Activated B cell treated with CpG ODN at 0.5 μM for 24 hours (primary cell): ENCODE measurements around the gene SMAD4. TPM values are rescaled to one million over a fixed set of nuclear protein-coding genes. Genes with fewer than 3 reads are reported as not detected.

Experiments used
- ATAC-seq: fragments of 200-7000 bp; cut with Tn5 transposase; one replicate; pipeline ENCODE4 v1.10.0; 2021; ENCODE audit warnings: low read depth, mild to moderate bottlenecking, moderate library complexity
- CTCF ChIA-PET: fragments of 350-600 bp; sonication (Branson Sonifier 250); formaldehyde crosslinking; loops from one replicate; lab custom pipeline; 2021; ENCODE audit warnings: antibody characterized with exemption; lab: Charles Lee
- POLR2A ChIA-PET: fragments of 350-600 bp; sonication (Branson Sonifier 250); formaldehyde crosslinking; loops from one replicate; lab custom pipeline; 2021; ENCODE audit warnings: antibody characterized with exemption; lab: Charles Lee
- DNase-seq: peaks from one replicate; pipeline ENCODE4 v3.0.0; 2022
- H3K27ac Mint-ChIP-seq: one replicate; pipeline ENCODE4 v1.8.0; 2020; ENCODE audit warnings: mixed read lengths
- H3K27me3 Mint-ChIP-seq: one replicate; pipeline ENCODE4 v1.8.0; 2021; ENCODE audit warnings: mixed read lengths
- H3K36me3 Mint-ChIP-seq: one replicate; pipeline ENCODE4 v1.8.0; 2021; ENCODE audit warnings: low read depth, mixed read lengths
- H3K4me1 Mint-ChIP-seq: one replicate; pipeline ENCODE4 v1.8.0; 2021; ENCODE audit warnings: mixed read lengths
- H3K4me3 Mint-ChIP-seq: one replicate; pipeline ENCODE4 v1.8.0; 2020; ENCODE audit warnings: mild to moderate bottlenecking, mixed read lengths
- H3K9me3 Mint-ChIP-seq: one replicate; pipeline ENCODE4 v1.8.0; 2020; ENCODE audit warnings: mixed read lengths
- intact Hi-C: fragments of 100-400 bp; cut with micrococcal nuclease; formaldehyde crosslinking; loops from one replicate; pipeline ENCODE4 v1.15.1; 2024
- total RNA-seq: library from RNA; stranded (reverse); gene quantifications from 2 replicates; pipeline ENCODE4 v1.2.3, GENCODE V29; 2022
- TF ChIP-seq, protein P1 (sequence below): fragments of 200-600 bp; IDR thresholded peaks from one replicate; pipeline ENCODE4 v1.8.0; 2022; ENCODE audit warnings: antibody characterized with exemption, mild to moderate bottlenecking

Gene SMAD4
- 83.8 and 94.9 TPM in 2 replicates for total RNA-seq

DNA sequence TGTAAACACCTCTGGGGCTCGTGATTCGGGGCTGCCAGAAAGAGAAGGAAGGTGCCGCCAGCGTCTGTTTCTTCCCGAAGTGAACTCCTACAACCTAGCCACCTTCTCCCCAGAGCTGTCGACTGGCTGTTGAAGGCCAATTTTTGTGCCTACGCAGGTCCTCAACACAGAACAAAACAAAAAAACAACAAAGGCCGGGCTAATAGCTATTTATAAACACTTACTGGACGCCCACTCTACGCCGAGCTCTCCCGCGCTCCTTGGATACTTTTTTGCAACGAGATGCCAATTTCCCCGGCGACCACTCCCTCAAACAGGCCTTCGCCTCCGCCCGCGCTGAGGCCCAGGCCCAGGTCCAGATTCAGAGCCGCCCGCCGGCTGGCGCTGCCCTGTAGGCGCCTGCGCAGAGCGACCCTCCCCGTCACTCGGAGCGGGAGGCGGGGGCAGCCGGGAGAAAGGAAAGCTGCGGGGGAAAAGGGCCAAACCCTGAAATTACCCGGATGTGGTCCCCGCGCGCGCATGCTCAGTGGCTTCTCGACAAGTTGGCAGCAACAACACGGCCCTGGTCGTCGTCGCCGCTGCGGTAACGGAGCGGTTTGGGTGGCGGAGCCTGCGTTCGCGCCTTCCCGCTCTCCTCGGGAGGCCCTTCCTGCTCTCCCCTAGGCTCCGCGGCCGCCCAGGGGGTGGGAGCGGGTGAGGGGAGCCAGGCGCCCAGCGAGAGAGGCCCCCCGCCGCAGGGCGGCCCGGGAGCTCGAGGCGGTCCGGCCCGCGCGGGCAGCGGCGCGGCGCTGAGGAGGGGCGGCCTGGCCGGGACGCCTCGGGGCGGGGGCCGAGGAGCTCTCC, at the start of gene SMAD4:
TSS of gene SMAD4 (plus strand) at position 520 of the 843 bp plus-strand sequence. CDS start 16,834 bp downstream, outside the sequence.
- Mint-ChIP-seq H3K36me3 (peaks cover 26% of the 10 kb centered on the region), H3K27me3 (no peaks in the 10 kb centered on the region), H3K27ac (peak within 1 kb of the TSS; percentile 96), H3K4me1 (peaks cover 57% of the 10 kb centered on the region), H3K4me3 (peak within 1 kb of the TSS; percentile 96), H3K9me3 (no peaks in the 10 kb centered on the region)
- ATAC-seq, result peak; percentile 85
- intact Hi-C loops, result loop anchor here (1.0 to 5.0 kb wide), 6 partner anchors 42 to 1543 kb away; partner anchors contain the start of genes C18orf32, ELAC1 and MRO
- TF ChIP-seq, protein P1, sequence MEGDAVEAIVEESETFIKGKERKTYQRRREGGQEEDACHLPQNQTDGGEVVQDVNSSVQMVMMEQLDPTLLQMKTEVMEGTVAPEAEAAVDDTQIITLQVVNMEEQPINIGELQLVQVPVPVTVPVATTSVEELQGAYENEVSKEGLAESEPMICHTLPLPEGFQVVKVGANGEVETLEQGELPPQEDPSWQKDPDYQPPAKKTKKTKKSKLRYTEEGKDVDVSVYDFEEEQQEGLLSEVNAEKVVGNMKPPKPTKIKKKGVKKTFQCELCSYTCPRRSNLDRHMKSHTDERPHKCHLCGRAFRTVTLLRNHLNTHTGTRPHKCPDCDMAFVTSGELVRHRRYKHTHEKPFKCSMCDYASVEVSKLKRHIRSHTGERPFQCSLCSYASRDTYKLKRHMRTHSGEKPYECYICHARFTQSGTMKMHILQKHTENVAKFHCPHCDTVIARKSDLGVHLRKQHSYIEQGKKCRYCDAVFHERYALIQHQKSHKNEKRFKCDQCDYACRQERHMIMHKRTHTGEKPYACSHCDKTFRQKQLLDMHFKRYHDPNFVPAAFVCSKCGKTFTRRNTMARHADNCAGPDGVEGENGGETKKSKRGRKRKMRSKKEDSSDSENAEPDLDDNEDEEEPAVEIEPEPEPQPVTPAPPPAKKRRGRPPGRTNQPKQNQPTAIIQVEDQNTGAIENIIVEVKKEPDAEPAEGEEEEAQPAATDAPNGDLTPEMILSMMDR, result no peak
- DNase-seq, result peak; percentile 98
- POLR2A ChIA-PET, result interaction anchor here (0.8 to 4.1 kb wide), 18 partner anchors 10 to 748 kb away, joined by 3 to 62 read pairs (median 5); partner anchors contain the start of genes ELAC1, ME2 and MEX3C
- CTCF ChIA-PET, result interaction anchor here (1.4 to 2.4 kb wide), 3 partner anchors 21 to 210 kb away, joined by 4 to 7 read pairs (median 7); partner anchors contain the start of gene MRO

DNA sequence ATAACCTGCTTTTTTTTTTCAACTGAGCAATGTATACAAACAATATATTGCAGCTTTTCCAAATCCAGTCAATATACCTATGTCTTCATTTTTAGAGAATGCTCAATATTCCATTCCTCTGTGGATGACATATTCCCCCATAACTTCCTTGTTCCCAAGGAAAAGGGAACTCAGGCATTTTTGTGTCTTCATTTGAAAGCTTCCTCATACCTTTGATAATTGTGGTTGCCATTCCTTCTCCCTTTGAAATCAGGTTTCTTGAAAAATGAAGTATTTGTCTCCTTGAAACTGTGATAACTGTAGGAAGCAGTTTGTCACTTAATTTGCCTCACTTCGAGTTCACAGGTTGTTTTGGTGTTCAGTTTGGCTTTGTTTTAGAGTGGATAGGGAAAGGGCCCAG, 48.6 kb upstream of the SMAD4 start:
- ChIA-PET CTCF (no interaction called here), POLR2A (interaction anchor here (0.8 kb wide), 1 partner anchor 16 kb away, joined by 8 read pairs; no protein-coding TSS in a partner anchor)
- ATAC-seq (no peak), DNase-seq (no peak)
- H3K4me3 Mint-ChIP-seq, result no peak overlapping the region
- H3K27me3 Mint-ChIP-seq, result no peaks in the 10 kb centered on the region
- intact Hi-C loops, result no loop called here
- peaks cover 5% of the 10 kb centered on the region for H3K9me3 Mint-ChIP-seq
- no peak overlapping the region for H3K27ac Mint-ChIP-seq
- TF ChIP-seq, protein P1, result no peak
- H3K4me1 Mint-ChIP-seq, result no peaks in the 10 kb centered on the region
- H3K36me3 Mint-ChIP-seq, result peaks cover 59% of the 10 kb centered on the region

DNA sequence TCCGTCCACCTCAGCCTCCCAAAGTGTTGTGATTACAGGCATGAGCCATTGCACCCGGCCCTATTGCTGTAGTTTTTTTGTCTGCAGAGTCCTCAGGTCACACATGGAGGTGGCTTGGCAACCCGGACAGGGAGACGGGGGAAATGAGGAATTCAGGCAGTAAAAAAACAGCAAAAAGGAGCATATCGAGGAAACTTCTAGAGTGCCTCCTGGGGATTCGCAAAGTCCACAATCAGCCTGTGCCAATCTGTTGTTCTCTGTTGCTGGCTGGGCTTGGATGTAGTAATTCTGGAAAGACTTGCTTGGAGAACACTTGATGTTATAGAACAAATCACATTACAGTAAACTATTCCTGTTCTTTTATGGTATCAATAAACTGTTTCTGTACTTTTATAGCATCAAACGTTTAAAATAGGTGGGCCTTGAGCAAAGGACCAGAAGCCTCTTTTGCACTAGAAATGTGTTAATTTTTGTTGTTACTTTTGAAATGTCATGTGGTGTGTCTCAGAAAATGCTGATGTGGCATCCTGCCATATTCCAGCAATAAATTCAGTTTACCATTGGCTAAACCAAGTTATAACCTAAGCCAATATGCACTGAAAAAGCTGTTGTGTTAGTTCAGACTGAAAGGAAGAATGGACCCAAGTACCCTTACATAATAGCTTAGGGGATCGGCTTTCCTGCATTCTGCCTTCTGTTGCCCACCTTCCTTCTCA, 47.8 kb upstream of the SMAD4 start:
- Mint-ChIP-seq H3K9me3 (peaks cover 2% of the 10 kb centered on the region), H3K27me3 (no peaks in the 10 kb centered on the region), H3K27ac (no peak overlapping the region), H3K36me3 (peaks cover 59% of the 10 kb centered on the region), H3K4me1 (no peaks in the 10 kb centered on the region), H3K4me3 (no peak overlapping the region)
- no peak for DNase-seq
- no peak for ATAC-seq
- CTCF ChIA-PET, result no interaction called here
- intact Hi-C loops, result no loop called here
- TF ChIP-seq, protein P1, result no peak
- POLR2A ChIA-PET, result no interaction called here

DNA sequence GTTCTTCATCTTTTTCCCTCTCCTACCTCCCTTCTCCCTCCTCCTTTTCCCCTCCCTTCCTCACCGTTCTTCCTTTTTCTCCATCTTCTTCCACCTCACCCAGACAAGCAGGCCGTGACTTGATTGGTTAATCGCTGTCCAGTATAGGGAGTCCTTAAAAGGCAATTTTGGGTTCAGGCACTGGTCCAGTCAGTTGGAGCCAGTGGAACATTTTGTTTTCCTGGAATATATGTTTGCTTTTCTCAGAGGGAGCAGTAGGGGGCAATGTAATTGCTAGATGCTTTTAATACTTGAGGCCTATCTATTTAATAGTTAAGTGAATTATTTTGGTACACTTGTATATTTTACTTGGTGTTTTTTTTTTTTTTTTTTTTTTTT, 47.2 kb upstream of the SMAD4 start:
- CTCF ChIA-PET, result no interaction called here
- no peaks in the 10 kb centered on the region for H3K27me3 Mint-ChIP-seq

More for the DNA sequence above, 47.2 kb upstream of the SMAD4 start:
- H3K36me3 Mint-ChIP-seq, result peaks cover 57% of the 10 kb centered on the region
- peaks cover 2% of the 10 kb centered on the region for H3K9me3 Mint-ChIP-seq
- ATAC-seq (no peak), DNase-seq (no peak)
- intact Hi-C loops, result no loop called here
- TF ChIP-seq, protein P1, result no peak
- POLR2A ChIA-PET, result no interaction called here
- no peak overlapping the region for H3K4me3 Mint-ChIP-seq
- H3K27ac Mint-ChIP-seq, result no peak overlapping the region
- H3K4me1 Mint-ChIP-seq, result no peaks in the 10 kb centered on the region
